Panc1 (cell line): ENCODE results near the gene NHEJ1. TPM values are rescaled to one million over a fixed set of nuclear protein-coding genes. Genes with fewer than 3 reads are reported as not detected.

Source experiments
- ATAC-seq: fragments of 200-7000 bp; cut with Tn5 transposase; 2 replicates; pipeline ENCODE4 v1.9.1; 2020; ENCODE audit warnings: mild to moderate bottlenecking, moderate library complexity
- BruUV-seq: library from RNA; stranded (reverse); fragments of 400-500 nt; replicated peaks from 2 replicates; lab custom pipeline; 2021; lab: Mats Ljungman, UMichigan
- CTCF ChIA-PET: fragments of 300-600 bp; sonication (Branson Sonifier 250); formaldehyde crosslinking; loops from one replicate; lab custom pipeline; 2022; ENCODE audit warnings: antibody characterized with exemption; lab: Charles Lee
- POLR2A ChIA-PET: fragments of 300-600 bp; sonication (Branson Sonifier 250); formaldehyde crosslinking; loops from one replicate; lab custom pipeline; 2022; ENCODE audit warnings: antibody characterized with exemption; lab: Charles Lee
- DNase-seq: peaks from one replicate; pipeline ENCODE4 v3.0.0-alpha.2; 2010; ENCODE audit warnings: low read depth, low spot score
- H3K27ac ChIP-seq: 2 replicates; pipeline ENCODE4 v1.5.1; 2011; ENCODE audit warnings: mild to moderate bottlenecking, low read length, inconsistent platforms
- H3K27me3 ChIP-seq: fragments of 200-500 bp; sonication (Bioruptor generic); 2 replicates; pipeline ENCODE4 v1.6.0; 2014; ENCODE audit warnings: low read length, inconsistent platforms; ENCODE audit not compliant: control insufficient read depth, insufficient read depth
- H3K36me3 ChIP-seq: fragments of 200-500 bp; sonication (Bioruptor generic); 2 replicates; pipeline ENCODE4 v1.5.1; 2014; ENCODE audit warnings: inconsistent platforms, mild to moderate bottlenecking, low read length, moderate library complexity; ENCODE audit not compliant: control insufficient read depth, insufficient read depth
- H3K4me1 ChIP-seq: 2 replicates; pipeline ENCODE4 v1.5.1; 2011; ENCODE audit warnings: inconsistent platforms, mild to moderate bottlenecking, low read length, moderate library complexity; ENCODE audit not compliant: control insufficient read depth, insufficient read depth
- H3K4me3 ChIP-seq, 2 experiments: 2 replicates each; pipeline ENCODE4 v1.5.1; 2011 to 2012; ENCODE audit warnings: low read depth in 2 of 2, low read length in 2 of 2, mild to moderate bottlenecking in 2 of 2, inconsistent platforms in 1 of 2, moderate library complexity in 1 of 2
- H3K9me3 ChIP-seq: fragments of 200-500 bp; sonication (Bioruptor generic); 2 replicates; pipeline ENCODE4 v1.5.1; 2014; ENCODE audit warnings: low read depth, mild to moderate bottlenecking, inconsistent platforms, low read length, moderate library complexity; ENCODE audit not compliant: control insufficient read depth, insufficient read depth
- CTCF ChIP-seq: fragments of 450-650 bp; IDR thresholded peaks from 2 replicates; pipeline ENCODE4 v1.5.1; 2017; ENCODE audit warnings: mild to moderate bottlenecking
- POLR2AphosphoS5 ChIP-seq: IDR thresholded peaks from 2 replicates; pipeline ENCODE4 v1.6.1; 2012; ENCODE audit warnings: mild to moderate bottlenecking, low read depth, low read length, moderate library complexity
- REST ChIP-seq, 2 experiments: IDR thresholded peaks; 2 replicates each; pipeline ENCODE4 v1.6.1; 2011 to 2012; ENCODE audit warnings: low read depth in 2 of 2, control low read depth in 1 of 2, low read length in 1 of 2, mild to moderate bottlenecking in 1 of 2, moderate library complexity in 1 of 2; ENCODE audit not compliant: insufficient read depth in 1 of 2
- SIN3A ChIP-seq: IDR thresholded peaks from 2 replicates; pipeline ENCODE4 v1.6.1; 2012; ENCODE audit warnings: low read depth, mild to moderate bottlenecking, low read length, moderate library complexity, borderline replicate concordance; ENCODE audit not compliant: insufficient read depth
- TCF7L2 ChIP-seq: IDR thresholded peaks from 2 replicates; pipeline ENCODE4 v1.6.1; 2011; ENCODE audit warnings: mild to moderate bottlenecking, low read depth, low read length, inconsistent platforms
- in situ Hi-C: cut with HindIII; loops from 2 replicates; pipeline ENCODE4 v1.10.0; 2016; ENCODE audit warnings: low sequenced_read_pairs, low pct_unique_long_range_greater_than_20kb
- intact Hi-C: fragments of 100-400 bp; cut with micrococcal nuclease; formaldehyde crosslinking; loops from one replicate; pipeline ENCODE4 v1.10.0; 2022; ENCODE audit not compliant: unreplicated experiment
- total RNA-seq: library from RNA; stranded (reverse); gene quantifications from one replicate; pipeline ENCODE4 v1.2.1, GENCODE V29; 2021; ENCODE audit not compliant: unreplicated experiment

NHEJ1 gene
- total RNA-seq, 1 experiment from 2014 or later, result 18.2 TPM

GRCh38 chr2:219058541-219059374 is 101.9 kb downstream of the NHEJ1 start:
- TF ChIP-seq POLR2AphosphoS5 (no peak), SIN3A (no peak), REST (IDR thresholded peaks at IDR 0.05; ENCODE audit: insufficient read depth in 1 of 2, low read depth in 2 of 2, low read length in 1 of 2) (no peak), TCF7L2 (no peak), CTCF (no peak)
- DNase-seq (no peak), ATAC-seq (peak; percentile 42)
- peaks cover 21% of the 10 kb centered on the region for H3K4me1 ChIP-seq
- ChIA-PET CTCF (interaction anchor here (0.6 to 2.7 kb wide), 9 partner anchors 29 to 96 kb away, joined by 3 to 17 read pairs (median 4); no protein-coding TSS in a partner anchor), POLR2A (interaction anchor here (0.6 to 1.2 kb wide), 2 partner anchors 18 to 100 kb away, joined by 3 to 19 read pairs; no protein-coding TSS in a partner anchor)
- no peaks in the 10 kb centered on the region for H3K9me3 ChIP-seq
- H3K27ac ChIP-seq, result no peak overlapping the region
- no TSS peak for BruUV-seq
- no peaks in the 10 kb centered on the region for H3K36me3 ChIP-seq
- peaks cover 30% of the 10 kb centered on the region for H3K27me3 ChIP-seq
- intact Hi-C loops, result loop anchor here (5.0 to 10.0 kb wide), 3 partner anchors 59 to 246 kb away; partner anchors contain the start of gene PTPRN
- peak overlapping the region; percentile 18 to 37 for H3K4me3 ChIP-seq
- in situ Hi-C loops, result no loop called here

GRCh38 chr2:219057709-219058540 is 102.7 kb downstream of the NHEJ1 start:
- POLR2A ChIA-PET, result interaction anchor here (0.6 kb wide), 1 partner anchor 100 kb away, joined by 3 read pairs; no protein-coding TSS in a partner anchor
- no peak overlapping the region for H3K27ac ChIP-seq
- DNase-seq (no peak), ATAC-seq (peak; percentile 84)
- in situ Hi-C loops (no loop called here), intact Hi-C loops (loop anchor here (5.0 to 10.0 kb wide), 3 partner anchors 59 to 247 kb away; partner anchors contain the start of gene PTPRN)
- TF ChIP-seq CTCF (peak; percentile 97), SIN3A (no peak)
- no peaks in the 10 kb centered on the region for H3K9me3 ChIP-seq
- no peaks in the 10 kb centered on the region for H3K36me3 ChIP-seq
- H3K4me3 ChIP-seq, result peak overlapping the region; percentile 0 to 37; a peak in 3 of 4 replicates
- H3K4me1 ChIP-seq, result peaks cover 21% of the 10 kb centered on the region
- CTCF ChIA-PET, result interaction anchor here (0.8 to 2.7 kb wide), 10 partner anchors 28 to 97 kb away, joined by 3 to 17 read pairs (median 4); no protein-coding TSS in a partner anchor
- peaks cover 26% of the 10 kb centered on the region for H3K27me3 ChIP-seq
- BruUV-seq, result no TSS peak
